Measurements from ENCODE around the gene TBC1D3H. TPM values are rescaled to one million over a fixed set of nuclear protein-coding genes. Genes with fewer than 3 reads are reported as not detected.
"Not testable (repeated sequence)": the region's sequence is repeated elsewhere in the genome, so short reads cannot be mapped to it uniquely, and the experiment has no call there.

Gene TBC1D3H
- total and polyA plus RNA-seq, 10 of the 15 experiments (the other 5 are each of a cell fraction or from before 2014, with no cell fraction given): not detected

DNA sequence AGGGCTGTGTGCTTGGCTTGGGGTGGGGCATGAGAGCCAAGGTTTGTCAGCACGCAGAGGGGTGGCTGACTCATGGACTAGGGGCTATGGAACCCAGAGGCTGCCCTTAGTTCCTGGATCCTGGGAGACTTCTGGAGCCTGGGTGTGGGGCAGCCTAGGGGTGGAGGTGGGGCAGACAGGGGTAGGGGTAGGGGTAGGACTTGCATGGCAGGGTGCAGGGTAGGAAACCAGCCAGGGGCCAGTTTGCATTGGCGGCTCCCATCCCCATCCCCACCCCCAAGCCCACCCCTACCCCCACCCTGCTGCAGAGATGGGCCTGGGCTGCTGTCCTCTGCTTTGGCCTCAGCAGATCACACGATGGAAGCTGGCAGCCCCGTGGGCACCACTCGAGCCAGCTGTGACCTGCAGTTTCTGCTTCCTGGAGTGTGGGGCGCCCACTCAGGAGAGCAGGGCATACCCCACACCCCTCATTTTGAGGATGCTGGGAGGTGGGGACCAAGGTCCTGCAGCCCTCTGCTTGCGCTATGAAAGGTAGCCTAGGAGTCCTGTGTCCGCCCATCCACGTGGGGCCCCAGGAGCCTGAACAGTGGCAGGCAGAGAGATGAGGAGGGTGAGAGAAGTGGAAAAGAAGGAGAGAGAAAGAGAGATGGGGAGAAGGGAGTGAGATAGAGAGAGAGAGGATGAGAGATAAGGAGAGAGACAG is 2.9 kb upstream of the TBC1D3H start:
- intact Hi-C loops (cut with micrococcal nuclease; ENCODE audit: unreplicated experiment): not testable (repeated sequence)

DNA sequence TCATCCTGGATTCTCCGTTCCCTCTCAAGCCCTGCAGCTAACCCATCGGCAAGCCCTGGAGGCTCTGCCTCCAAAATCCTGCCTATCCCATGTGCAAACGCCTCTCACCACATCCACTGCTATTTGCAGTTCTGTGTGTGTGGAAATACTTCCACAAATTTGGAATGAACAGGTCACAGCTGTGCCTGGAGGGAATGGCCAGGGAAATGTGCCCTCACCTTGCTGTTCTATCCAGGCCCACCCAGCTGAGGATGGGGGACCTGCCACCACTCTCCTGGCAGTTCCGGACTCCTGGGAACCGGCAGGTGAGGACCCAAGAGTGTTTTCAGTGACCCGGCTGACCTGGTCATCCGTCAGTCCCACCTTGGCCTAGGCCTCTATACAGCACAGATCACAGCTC is 12.3 kb downstream of the TBC1D3H start:
- POLR2A ChIA-PET; H3K9me3 ChIP-seq (replicated peaks; ENCODE audit: control insufficient read depth, insufficient read depth, low read length); H3K4me1 ChIP-seq (ENCODE audit: control insufficient read depth, insufficient read depth, low read length); H3K79me2 ChIP-seq (ENCODE audit: control insufficient read depth, insufficient read depth, low read length); ATAC-seq; H3K4me3 ChIP-seq; BruUV-seq (replicated peaks); H3K36me3 ChIP-seq (ENCODE audit: control insufficient read depth in 2 of 2, insufficient read depth in 2 of 2, low read length in 1 of 2); H3K4me2 ChIP-seq (ENCODE audit: control insufficient read depth, insufficient read depth); intact Hi-C loops (cut with micrococcal nuclease; ENCODE audit: unreplicated experiment); H3K9ac ChIP-seq (ENCODE audit: control insufficient read depth, insufficient read depth, low read length); H3K27me3 ChIP-seq (replicated peaks in 1 of 2; ENCODE audit: control insufficient read depth in 2 of 2, insufficient read depth in 2 of 2, low read length in 1 of 2); H4K20me1 ChIP-seq (ENCODE audit: control insufficient read depth, insufficient read depth); RAD21 ChIA-PET (ENCODE audit: unreplicated experiment); DNase-seq (ENCODE audit: low read depth, low spot score); in situ Hi-C loops (cut with MboI); H2AFZ ChIP-seq (ENCODE audit: control insufficient read depth, low read depth, low read length); H3K27ac ChIP-seq (ENCODE audit: control insufficient read depth, insufficient read depth); CTCF ChIA-PET; FAIRE-seq; SMC1A ChIA-PET (ENCODE audit: uncharacterized antibody, unreplicated experiment): not testable (repeated sequence)
- WGBS (ENCODE audit: insufficient coverage, insufficient replicate concordance, low lambda C conversion rate, missing lambda C conversion rate): no CpG with 5 or more reads among the region's 7 CpGs

More for the DNA sequence above, 2.9 kb upstream of the TBC1D3H start:
- H3K36me3 ChIP-seq (ENCODE audit: control insufficient read depth in 2 of 2, insufficient read depth in 2 of 2, low read length in 1 of 2); in situ Hi-C loops (cut with MboI); BruUV-seq (replicated peaks); POLR2A ChIA-PET; H3K79me2 ChIP-seq (ENCODE audit: control insufficient read depth, insufficient read depth, low read length); H3K27me3 ChIP-seq (replicated peaks in 1 of 2; ENCODE audit: control insufficient read depth in 2 of 2, insufficient read depth in 2 of 2, low read length in 1 of 2); FAIRE-seq; H3K9ac ChIP-seq (ENCODE audit: control insufficient read depth, insufficient read depth, low read length); H3K4me2 ChIP-seq (ENCODE audit: control insufficient read depth, insufficient read depth); SMC1A ChIA-PET (ENCODE audit: uncharacterized antibody, unreplicated experiment); DNase-seq (ENCODE audit: low read depth, low spot score); H3K9me3 ChIP-seq (replicated peaks; ENCODE audit: control insufficient read depth, insufficient read depth, low read length); H3K4me1 ChIP-seq (ENCODE audit: control insufficient read depth, insufficient read depth, low read length); RAD21 ChIA-PET (ENCODE audit: unreplicated experiment); H3K27ac ChIP-seq (ENCODE audit: control insufficient read depth, insufficient read depth); H4K20me1 ChIP-seq (ENCODE audit: control insufficient read depth, insufficient read depth); H2AFZ ChIP-seq (ENCODE audit: control insufficient read depth, low read depth, low read length); H3K4me3 ChIP-seq; CTCF ChIA-PET; ATAC-seq: not testable (repeated sequence)
- 0% methylated on average over 3 of the region's 9 CpGs for WGBS (ENCODE audit: insufficient coverage, insufficient replicate concordance, low lambda C conversion rate, missing lambda C conversion rate)

DNA sequence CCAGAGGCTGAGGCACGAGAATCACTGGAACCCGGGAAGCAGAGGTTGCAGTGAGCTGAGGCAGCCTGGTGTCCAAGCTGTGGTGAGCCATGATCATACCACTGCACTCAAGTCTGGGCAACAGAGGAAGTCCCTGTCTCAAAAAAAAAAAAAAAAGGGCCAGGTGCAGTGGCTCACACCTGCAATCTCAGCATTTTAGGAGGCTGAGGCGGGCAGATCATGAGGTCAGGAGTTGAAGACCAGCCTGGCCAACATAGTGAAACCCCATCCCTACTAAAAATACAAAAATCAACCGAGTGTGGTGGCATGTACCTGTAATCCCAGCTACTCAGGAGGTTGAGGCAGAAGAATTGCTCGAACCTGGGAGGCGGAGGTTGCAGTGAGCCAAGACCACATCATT is 25.7 kb downstream of the TBC1D3H start:
- FAIRE-seq; ATAC-seq; intact Hi-C loops (cut with micrococcal nuclease; ENCODE audit: unreplicated experiment); H3K4me1 ChIP-seq (ENCODE audit: control insufficient read depth, insufficient read depth, low read length); H3K27ac ChIP-seq (ENCODE audit: control insufficient read depth, insufficient read depth); DNase-seq (ENCODE audit: low read depth, low spot score); SMC1A ChIA-PET (ENCODE audit: uncharacterized antibody, unreplicated experiment); H3K4me3 ChIP-seq; H3K9me3 ChIP-seq (replicated peaks; ENCODE audit: control insufficient read depth, insufficient read depth, low read length); in situ Hi-C loops (cut with MboI); H3K27me3 ChIP-seq (replicated peaks in 1 of 2; ENCODE audit: control insufficient read depth in 2 of 2, insufficient read depth in 2 of 2, low read length in 1 of 2); POLR2A ChIA-PET; H4K20me1 ChIP-seq (ENCODE audit: control insufficient read depth, insufficient read depth); BruUV-seq (replicated peaks); H3K4me2 ChIP-seq (ENCODE audit: control insufficient read depth, insufficient read depth); H3K36me3 ChIP-seq (ENCODE audit: control insufficient read depth in 2 of 2, insufficient read depth in 2 of 2, low read length in 1 of 2); H3K9ac ChIP-seq (ENCODE audit: control insufficient read depth, insufficient read depth, low read length); H3K79me2 ChIP-seq (ENCODE audit: control insufficient read depth, insufficient read depth, low read length); RAD21 ChIA-PET (ENCODE audit: unreplicated experiment); CTCF ChIA-PET; H2AFZ ChIP-seq (ENCODE audit: control insufficient read depth, low read depth, low read length): not testable (repeated sequence)
- WGBS (ENCODE audit: insufficient coverage, insufficient replicate concordance, low lambda C conversion rate, missing lambda C conversion rate): 0% methylated on average over 1 of the region's 6 CpGs

Small RNA genes within 50 kb of the gene (small RNA-seq; reads per million reads assigned to genes)
- gene RNU6-1192P: not detected

Other genes with a start within 250 kb of the TBC1D3H start
Only the 7 nearest of the 11 such genes appear.
- 13.6 and 23.2 TPM in 2 replicates for gene CCL4L2, start 177.4 kb downstream of the TBC1D3H start, total RNA-seq (2014; rRNA removed)
- 13.1 and 15.0 TPM in 2 replicates for gene CCL4L2, start 177.4 kb downstream of the TBC1D3H start, total RNA-seq (2014; rRNA removed; fragmentation: Illumina TruSeq; extraction: Trizol)
- gene CCL4L2, start 177.4 kb downstream of the TBC1D3H start, total RNA-seq (2021): 11.1 and 12.3 TPM in 2 replicates
- 249 and 275 TPM in 2 replicates for gene CCL4L2, start 177.4 kb downstream of the TBC1D3H start, polyA plus RNA-seq (2011; rRNA removed)
- 12.0 and 15.4 TPM in 2 replicates for gene CCL4L2, start 177.4 kb downstream of the TBC1D3H start, polyA plus RNA-seq (2014; fragmentation: Illumina TruSeq; extraction: Trizol)
- 100 to 1,000 TPM in 1 of 2 experiments, 10 to 100 TPM in 1; 99.7 to 133 TPM for gene CCL4L2, start 177.4 kb downstream of the TBC1D3H start, polyA plus RNA-seq (2014; fragmentation: Nextera tagmentation; extraction: Ambion mirVana)
- gene CCL4L2, start 177.4 kb downstream of the TBC1D3H start, polyA plus RNA-seq (2014; rRNA removed): 17.5 and 20.9 TPM in 2 replicates
- gene CCL4L2, start 177.4 kb downstream of the TBC1D3H start, polyA plus RNA-seq (2016; fragmentation: Nextera tagmentation; extraction: Ambion mirVana): 1 to 10 TPM; 2.3 to 4.2 TPM
- gene TBC1D3I, start 123.9 kb downstream of the TBC1D3H start, total RNA-seq (2014; rRNA removed): not detected in 2 replicates
- gene TBC1D3I, start 123.9 kb downstream of the TBC1D3H start, total RNA-seq (2014; rRNA removed; fragmentation: Illumina TruSeq; extraction: Trizol): not detected in 2 replicates
- gene TBC1D3I, start 123.9 kb downstream of the TBC1D3H start, total RNA-seq (2021): 0.41 TPM in 1 of 2 replicates, not detected in the other
- not detected in 2 replicates for gene TBC1D3I, start 123.9 kb downstream of the TBC1D3H start, polyA plus RNA-seq (2011; rRNA removed)
- 0.06 TPM in 1 of 2 replicates, not detected in the other for gene TBC1D3I, start 123.9 kb downstream of the TBC1D3H start, polyA plus RNA-seq (2014; fragmentation: Illumina TruSeq; extraction: Trizol)
- gene TBC1D3I, start 123.9 kb downstream of the TBC1D3H start, polyA plus RNA-seq (2014; fragmentation: Nextera tagmentation; extraction: Ambion mirVana): not detected
- gene TBC1D3I, start 123.9 kb downstream of the TBC1D3H start, polyA plus RNA-seq (2014; rRNA removed): not detected in 2 replicates
- not detected for gene TBC1D3I, start 123.9 kb downstream of the TBC1D3H start, polyA plus RNA-seq (2016; fragmentation: Nextera tagmentation; extraction: Ambion mirVana)
- not detected in 2 replicates for gene TBC1D3G, start 64.6 kb downstream of the TBC1D3H start, total RNA-seq (2014; rRNA removed)
- gene TBC1D3G, start 64.6 kb downstream of the TBC1D3H start, total RNA-seq (2014; rRNA removed; fragmentation: Illumina TruSeq; extraction: Trizol): not detected in 2 replicates
- gene TBC1D3G, start 64.6 kb downstream of the TBC1D3H start, total RNA-seq (2021): not detected in 2 replicates
- gene TBC1D3G, start 64.6 kb downstream of the TBC1D3H start, polyA plus RNA-seq (2011; rRNA removed): not detected in 2 replicates
- gene TBC1D3G, start 64.6 kb downstream of the TBC1D3H start, polyA plus RNA-seq (2014; fragmentation: Illumina TruSeq; extraction: Trizol): not detected in 2 replicates
- not detected for gene TBC1D3G, start 64.6 kb downstream of the TBC1D3H start, polyA plus RNA-seq (2014; fragmentation: Nextera tagmentation; extraction: Ambion mirVana)
- not detected in 2 replicates for gene TBC1D3G, start 64.6 kb downstream of the TBC1D3H start, polyA plus RNA-seq (2014; rRNA removed)
- not detected for gene TBC1D3G, start 64.6 kb downstream of the TBC1D3H start, polyA plus RNA-seq (2016; fragmentation: Nextera tagmentation; extraction: Ambion mirVana)
- 36.1 and 39.9 TPM in 2 replicates for gene ZNHIT3, start 98.2 kb upstream of the TBC1D3H start, total RNA-seq (2014; rRNA removed)
- gene ZNHIT3, start 98.2 kb upstream of the TBC1D3H start, total RNA-seq (2014; rRNA removed; fragmentation: Illumina TruSeq; extraction: Trizol): 48.1 and 53.3 TPM in 2 replicates
- gene ZNHIT3, start 98.2 kb upstream of the TBC1D3H start, total RNA-seq (2021): 31.8 and 34.1 TPM in 2 replicates
- gene ZNHIT3, start 98.2 kb upstream of the TBC1D3H start, polyA plus RNA-seq (2011; rRNA removed): 116 and 141 TPM in 2 replicates
- gene ZNHIT3, start 98.2 kb upstream of the TBC1D3H start, polyA plus RNA-seq (2014; fragmentation: Illumina TruSeq; extraction: Trizol): 44.8 and 48.5 TPM in 2 replicates
- gene ZNHIT3, start 98.2 kb upstream of the TBC1D3H start, polyA plus RNA-seq (2014; fragmentation: Nextera tagmentation; extraction: Ambion mirVana): 100 to 1,000 TPM; 110 to 128 TPM
- 37.8 and 38.7 TPM in 2 replicates for gene ZNHIT3, start 98.2 kb upstream of the TBC1D3H start, polyA plus RNA-seq (2014; rRNA removed)
- gene ZNHIT3, start 98.2 kb upstream of the TBC1D3H start, polyA plus RNA-seq (2016; fragmentation: Nextera tagmentation; extraction: Ambion mirVana): 10 to 100 TPM; 62.7 to 66.9 TPM
- gene MYO19, start 146.4 kb upstream of the TBC1D3H start, total RNA-seq (2014; rRNA removed): 94.1 and 99.9 TPM in 2 replicates
- gene MYO19, start 146.4 kb upstream of the TBC1D3H start, total RNA-seq (2014; rRNA removed; fragmentation: Illumina TruSeq; extraction: Trizol): 62.5 and 63.8 TPM in 2 replicates
- 72.1 and 94.0 TPM in 2 replicates for gene MYO19, start 146.4 kb upstream of the TBC1D3H start, total RNA-seq (2021)
- 39.7 and 71.7 TPM in 2 replicates for gene MYO19, start 146.4 kb upstream of the TBC1D3H start, polyA plus RNA-seq (2011; rRNA removed)
- gene MYO19, start 146.4 kb upstream of the TBC1D3H start, polyA plus RNA-seq (2014; fragmentation: Illumina TruSeq; extraction: Trizol): 59.1 and 76.8 TPM in 2 replicates
- gene MYO19, start 146.4 kb upstream of the TBC1D3H start, polyA plus RNA-seq (2014; fragmentation: Nextera tagmentation; extraction: Ambion mirVana): 10 to 100 TPM; 11.4 to 12.2 TPM
- gene MYO19, start 146.4 kb upstream of the TBC1D3H start, polyA plus RNA-seq (2014; rRNA removed): 103 and 109 TPM in 2 replicates
- 10 to 100 TPM; 39.9 to 45.4 TPM for gene MYO19, start 146.4 kb upstream of the TBC1D3H start, polyA plus RNA-seq (2016; fragmentation: Nextera tagmentation; extraction: Ambion mirVana)
- gene PIGW, start 146.6 kb upstream of the TBC1D3H start, total RNA-seq (2014; rRNA removed): 11.4 and 11.8 TPM in 2 replicates
- 11.1 and 12.3 TPM in 2 replicates for gene PIGW, start 146.6 kb upstream of the TBC1D3H start, total RNA-seq (2014; rRNA removed; fragmentation: Illumina TruSeq; extraction: Trizol)
- 12.9 and 15.3 TPM in 2 replicates for gene PIGW, start 146.6 kb upstream of the TBC1D3H start, total RNA-seq (2021)
- 13.6 and 15.1 TPM in 2 replicates for gene PIGW, start 146.6 kb upstream of the TBC1D3H start, polyA plus RNA-seq (2011; rRNA removed)
- gene PIGW, start 146.6 kb upstream of the TBC1D3H start, polyA plus RNA-seq (2014; fragmentation: Illumina TruSeq; extraction: Trizol): 21.5 and 26.1 TPM in 2 replicates
- gene PIGW, start 146.6 kb upstream of the TBC1D3H start, polyA plus RNA-seq (2014; fragmentation: Nextera tagmentation; extraction: Ambion mirVana): 1 to 10 TPM; 6.0 to 9.5 TPM
- 13.7 and 13.9 TPM in 2 replicates for gene PIGW, start 146.6 kb upstream of the TBC1D3H start, polyA plus RNA-seq (2014; rRNA removed)
- 10 to 100 TPM; 24.4 to 31.5 TPM for gene PIGW, start 146.6 kb upstream of the TBC1D3H start, polyA plus RNA-seq (2016; fragmentation: Nextera tagmentation; extraction: Ambion mirVana)
- gene GGNBP2, start 156.5 kb upstream of the TBC1D3H start, total RNA-seq (2014; rRNA removed): 46.7 and 54.2 TPM in 2 replicates
- 61.5 and 62.2 TPM in 2 replicates for gene GGNBP2, start 156.5 kb upstream of the TBC1D3H start, total RNA-seq (2014; rRNA removed; fragmentation: Illumina TruSeq; extraction: Trizol)
- gene GGNBP2, start 156.5 kb upstream of the TBC1D3H start, total RNA-seq (2021): 49.9 and 54.4 TPM in 2 replicates
- gene GGNBP2, start 156.5 kb upstream of the TBC1D3H start, polyA plus RNA-seq (2011; rRNA removed): 75.2 and 82.0 TPM in 2 replicates
- gene GGNBP2, start 156.5 kb upstream of the TBC1D3H start, polyA plus RNA-seq (2014; fragmentation: Illumina TruSeq; extraction: Trizol): 72.3 and 85.6 TPM in 2 replicates
- 10 to 100 TPM; 36.3 to 36.4 TPM for gene GGNBP2, start 156.5 kb upstream of the TBC1D3H start, polyA plus RNA-seq (2014; fragmentation: Nextera tagmentation; extraction: Ambion mirVana)
- gene GGNBP2, start 156.5 kb upstream of the TBC1D3H start, polyA plus RNA-seq (2014; rRNA removed): 51.3 and 53.3 TPM in 2 replicates
- 10 to 100 TPM; 40.2 to 41.3 TPM for gene GGNBP2, start 156.5 kb upstream of the TBC1D3H start, polyA plus RNA-seq (2016; fragmentation: Nextera tagmentation; extraction: Ambion mirVana)